ENCODE data around the gene MYO3B.

The MYO3B gene

GRCh38 chr2:170695521-170696410, 517.8 kb downstream of the MYO3B start:
- DNase-seq (ENCODE audit: insufficient read length, low spot score) (no peak), FAIRE-seq (no peak)
- no peak for TF ChIP-seq CTCF (IDR thresholded peaks at IDR 0.05; ENCODE audit: insufficient read depth, missing control alignments)

GRCh38 chr2:170696948-170697347, 519.0 kb downstream of the MYO3B start:
- TF ChIP-seq CTCF (IDR thresholded peaks at IDR 0.05; ENCODE audit: insufficient read depth, missing control alignments) = no peak
- DNase-seq (ENCODE audit: insufficient read length, low spot score) (no peak), FAIRE-seq (no peak)

GRCh38 chr2:170701011-170701410, 523.1 kb downstream of the MYO3B start:
- no peak for DNase-seq (ENCODE audit: insufficient read length, low spot score)
- no peak for TF ChIP-seq CTCF (IDR thresholded peaks at IDR 0.05; ENCODE audit: insufficient read depth, missing control alignments)
- no peak for FAIRE-seq

GRCh38 chr2:170703776-170704476, 526.0 kb downstream of the MYO3B start:
- FAIRE-seq = no peak

More at GRCh38 chr2:170703776-170704476, 526.0 kb downstream of the MYO3B start:
- DNase-seq (ENCODE audit: insufficient read length, low spot score) = no peak
- TF ChIP-seq CTCF (IDR thresholded peaks at IDR 0.05; ENCODE audit: insufficient read depth, missing control alignments) = no peak
